ENCODE results near the gene TRIM17.

DNA sequence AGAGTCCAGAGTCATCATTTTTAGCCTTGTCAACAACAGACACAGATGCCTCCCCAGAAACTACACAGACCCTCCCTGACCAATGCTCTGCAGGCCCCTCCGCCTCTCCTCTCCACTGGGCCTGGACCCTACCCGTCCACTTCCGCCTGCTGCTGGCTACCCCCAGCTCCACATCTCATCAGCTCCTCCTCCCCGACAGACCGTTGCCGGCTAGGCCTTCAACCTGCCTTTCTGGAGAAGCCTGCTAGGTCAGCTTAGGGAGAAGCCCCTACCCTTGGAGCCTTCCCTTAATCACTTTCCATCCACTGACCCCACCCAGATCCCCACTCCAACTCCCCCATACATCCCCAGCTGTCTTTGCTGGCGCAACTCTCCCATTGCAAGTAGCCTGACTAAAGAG, 1.4 kb downstream of the TRIM17 start:
- TF ChIP-seq, protein P1, sequence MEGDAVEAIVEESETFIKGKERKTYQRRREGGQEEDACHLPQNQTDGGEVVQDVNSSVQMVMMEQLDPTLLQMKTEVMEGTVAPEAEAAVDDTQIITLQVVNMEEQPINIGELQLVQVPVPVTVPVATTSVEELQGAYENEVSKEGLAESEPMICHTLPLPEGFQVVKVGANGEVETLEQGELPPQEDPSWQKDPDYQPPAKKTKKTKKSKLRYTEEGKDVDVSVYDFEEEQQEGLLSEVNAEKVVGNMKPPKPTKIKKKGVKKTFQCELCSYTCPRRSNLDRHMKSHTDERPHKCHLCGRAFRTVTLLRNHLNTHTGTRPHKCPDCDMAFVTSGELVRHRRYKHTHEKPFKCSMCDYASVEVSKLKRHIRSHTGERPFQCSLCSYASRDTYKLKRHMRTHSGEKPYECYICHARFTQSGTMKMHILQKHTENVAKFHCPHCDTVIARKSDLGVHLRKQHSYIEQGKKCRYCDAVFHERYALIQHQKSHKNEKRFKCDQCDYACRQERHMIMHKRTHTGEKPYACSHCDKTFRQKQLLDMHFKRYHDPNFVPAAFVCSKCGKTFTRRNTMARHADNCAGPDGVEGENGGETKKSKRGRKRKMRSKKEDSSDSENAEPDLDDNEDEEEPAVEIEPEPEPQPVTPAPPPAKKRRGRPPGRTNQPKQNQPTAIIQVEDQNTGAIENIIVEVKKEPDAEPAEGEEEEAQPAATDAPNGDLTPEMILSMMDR (CRISPR knock-in tag; IDR thresholded peaks at IDR 0.05) = no peak
- TF ChIP-seq, protein P2, sequence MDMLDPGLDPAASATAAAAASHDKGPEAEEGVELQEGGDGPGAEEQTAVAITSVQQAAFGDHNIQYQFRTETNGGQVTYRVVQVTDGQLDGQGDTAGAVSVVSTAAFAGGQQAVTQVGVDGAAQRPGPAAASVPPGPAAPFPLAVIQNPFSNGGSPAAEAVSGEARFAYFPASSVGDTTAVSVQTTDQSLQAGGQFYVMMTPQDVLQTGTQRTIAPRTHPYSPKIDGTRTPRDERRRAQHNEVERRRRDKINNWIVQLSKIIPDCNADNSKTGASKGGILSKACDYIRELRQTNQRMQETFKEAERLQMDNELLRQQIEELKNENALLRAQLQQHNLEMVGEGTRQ (IDR thresholded peaks at IDR 0.05; ENCODE audit: low read depth, low read length) = no peak
- TF ChIP-seq, protein P2 (CRISPR knock-in tag; IDR thresholded peaks at IDR 0.05; ENCODE audit: borderline replicate concordance) = no peak
- no peak for TF ChIP-seq POLR2A (IDR thresholded peaks at IDR 0.05; ENCODE audit: insufficient read depth in 1 of 2, low read depth in 2 of 2, low read length in 2 of 2)
- TF ChIP-seq, protein P3, sequence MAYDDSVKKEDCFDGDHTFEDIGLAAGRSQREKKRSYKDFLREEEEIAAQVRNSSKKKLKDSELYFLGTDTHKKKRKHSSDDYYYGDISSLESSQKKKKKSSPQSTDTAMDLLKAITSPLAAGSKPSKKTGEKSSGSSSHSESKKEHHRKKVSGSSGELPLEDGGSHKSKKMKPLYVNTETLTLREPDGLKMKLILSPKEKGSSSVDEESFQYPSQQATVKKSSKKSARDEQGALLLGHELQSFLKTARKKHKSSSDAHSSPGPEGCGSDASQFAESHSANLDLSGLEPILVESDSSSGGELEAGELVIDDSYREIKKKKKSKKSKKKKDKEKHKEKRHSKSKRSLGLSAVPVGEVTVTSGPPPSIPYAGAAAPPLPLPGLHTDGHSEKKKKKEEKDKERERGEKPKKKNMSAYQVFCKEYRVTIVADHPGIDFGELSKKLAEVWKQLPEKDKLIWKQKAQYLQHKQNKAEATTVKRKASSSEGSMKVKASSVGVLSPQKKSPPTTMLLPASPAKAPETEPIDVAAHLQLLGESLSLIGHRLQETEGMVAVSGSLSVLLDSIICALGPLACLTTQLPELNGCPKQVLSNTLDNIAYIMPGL (CRISPR knock-in tag; IDR thresholded peaks at IDR 0.05; ENCODE audit: borderline replicate concordance in 1 of 2, low read depth in 1 of 2) = no peak
- no peak for TF ChIP-seq DPF2 (CRISPR knock-in tag; IDR thresholded peaks at IDR 0.05; ENCODE audit: borderline replicate concordance, low read depth)
